Measurements from ENCODE around the gene CLTA.
A peak's percentile ranks its signal among the peaks of the same experiment; 100 is the strongest.

CLTA gene

DNA sequence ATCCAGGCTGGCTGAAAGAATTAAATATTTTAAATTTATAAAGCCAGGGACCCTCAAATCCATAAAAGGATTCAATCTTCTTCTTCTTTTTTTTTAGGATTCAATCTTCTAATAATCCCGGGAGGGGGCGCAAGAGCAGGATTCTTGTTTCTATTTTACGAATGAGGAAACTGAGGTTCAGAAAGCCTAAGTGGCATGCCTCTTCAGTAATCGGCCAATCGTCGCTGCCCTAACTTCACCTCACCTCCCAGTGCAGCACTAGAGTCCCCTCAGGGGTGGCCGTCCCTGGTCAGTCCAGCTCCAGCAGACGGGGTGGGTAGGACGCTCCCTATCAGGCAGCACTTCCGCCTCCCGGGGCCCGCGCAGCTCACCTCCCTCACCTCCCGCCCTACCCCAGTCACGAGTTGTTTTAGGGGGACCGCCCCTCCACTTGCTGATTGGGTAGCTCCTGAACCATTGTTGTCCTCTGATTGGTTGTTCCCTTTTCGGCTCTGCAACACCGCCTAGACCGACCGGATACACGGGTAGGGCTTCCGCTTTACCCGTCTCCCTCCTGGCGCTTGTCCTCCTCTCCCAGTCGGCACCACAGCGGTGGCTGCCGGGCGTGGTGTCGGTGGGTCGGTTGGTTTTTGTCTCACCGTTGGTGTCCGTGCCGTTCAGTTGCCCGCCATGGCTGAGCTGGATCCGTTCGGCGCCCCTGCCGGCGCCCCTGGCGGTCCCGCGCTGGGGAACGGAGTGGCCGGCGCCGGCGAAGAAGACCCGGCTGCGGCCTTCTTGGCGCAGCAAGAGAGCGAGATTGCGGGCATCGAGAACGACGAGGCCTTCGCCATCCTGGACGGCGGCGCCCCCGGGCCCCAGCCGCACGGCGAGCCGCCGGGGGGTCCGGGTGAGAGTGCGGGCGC, at the start of gene CLTA:
Gene CLTA (plus strand): TSS at position 534 of the 902 bp plus-strand sequence. CDS start 136 bp downstream, at position 670.
- DNase-seq, result peak; percentile 98

DNA sequence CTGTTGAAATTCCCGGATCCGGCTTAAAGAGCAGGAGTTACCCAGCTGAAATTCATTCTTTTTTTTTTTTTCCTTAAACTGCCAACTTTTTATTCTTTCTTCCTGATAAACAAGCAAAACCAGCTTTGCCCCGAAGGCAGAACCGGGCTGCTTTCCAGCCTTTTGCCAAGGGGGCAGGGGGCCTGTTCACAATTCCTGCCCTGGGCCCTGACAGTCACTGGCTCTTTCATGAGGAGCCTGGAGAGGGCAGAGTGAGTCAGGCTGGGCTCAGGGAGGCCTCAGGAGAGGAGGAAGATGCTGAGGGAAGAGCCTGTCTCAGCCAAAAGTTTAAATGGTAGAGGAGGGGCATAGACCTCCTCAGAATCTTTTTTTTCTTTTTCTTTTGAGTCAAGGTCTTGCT, 49.4 kb upstream of the CLTA start:
- DNase-seq, result no peak

DNA sequence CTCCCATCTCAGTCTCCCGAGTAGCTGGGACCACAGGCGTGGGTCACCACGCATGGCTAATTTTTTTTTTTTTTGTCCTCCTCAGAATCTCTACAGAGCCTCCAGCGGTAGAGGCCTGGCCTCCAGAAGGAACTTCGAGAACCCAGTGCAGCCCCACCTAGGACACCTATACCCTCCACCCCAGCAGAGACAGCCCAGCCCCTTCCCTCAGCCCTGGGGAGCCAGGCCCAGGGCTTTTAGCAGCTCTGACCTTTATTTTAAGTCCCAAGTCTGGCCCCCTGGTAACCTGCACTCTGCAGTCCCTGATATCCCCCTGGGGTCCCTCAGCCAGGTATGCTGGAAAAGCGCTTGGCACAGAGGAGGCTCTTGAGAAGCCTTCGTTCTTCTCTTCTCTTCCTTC, 49.0 kb upstream of the CLTA start:
- DNase-seq, result no peak

GRCh38 chr9:36142510-36143244, 48.0 kb upstream of the CLTA start:
- DNase-seq, result no peak

- no peak for DNase-seq
Measured at GRCh38 chr9:36143245-36143641, 47.5 kb upstream of the CLTA start.

DNA sequence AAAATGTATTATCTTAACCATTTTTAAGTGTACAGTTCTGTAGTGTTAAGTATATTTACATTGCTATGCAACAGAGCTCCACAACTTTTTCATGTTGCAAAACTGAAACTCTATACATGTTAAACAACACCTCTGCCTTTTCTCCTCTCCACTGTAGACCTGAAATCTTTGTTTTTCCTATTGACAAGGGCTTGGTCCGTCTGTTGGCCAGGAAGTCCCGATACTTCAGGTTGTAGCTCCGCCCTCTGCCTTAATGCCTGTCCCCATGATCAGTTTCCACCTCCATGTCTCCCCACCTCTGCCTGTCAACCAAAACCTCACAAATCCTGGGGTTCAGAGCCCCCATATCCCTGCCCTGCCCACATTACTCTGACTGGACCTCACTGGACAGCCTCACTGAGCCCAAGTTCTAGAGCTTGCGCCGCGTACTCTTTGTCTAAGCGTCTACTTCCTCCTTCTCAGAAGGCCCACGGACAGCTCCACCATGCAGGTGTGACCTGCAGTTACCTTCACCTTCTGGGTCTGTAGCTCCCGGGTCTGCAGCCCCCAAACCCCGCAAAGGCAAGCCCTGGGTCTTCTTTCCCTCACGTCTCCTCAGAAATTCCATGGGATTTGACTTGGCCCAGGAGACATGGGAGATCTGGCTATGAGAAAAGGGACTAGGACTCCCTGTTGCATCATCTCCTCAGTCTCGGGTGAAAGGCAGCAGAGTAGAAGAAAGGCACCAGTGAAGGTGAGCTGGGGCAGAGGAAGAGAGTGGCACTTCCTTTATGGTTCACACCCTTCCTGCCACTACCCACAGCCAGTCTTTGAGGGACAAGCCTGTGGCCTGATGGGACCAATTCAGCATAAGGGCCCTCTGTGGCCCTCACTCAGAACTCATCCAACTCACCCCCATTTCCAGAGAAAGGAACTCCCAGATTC, 46.1 kb upstream of the CLTA start:
- DNase-seq, result no peak

GRCh38 chr9:36145970-36146369, 44.8 kb upstream of the CLTA start:
- no peak for DNase-seq

- DNase-seq, result no peak
Measured at GRCh38 chr9:36146651-36147050, 44.1 kb upstream of the CLTA start.

GRCh38 chr9:36147441-36148175, 43.1 kb upstream of the CLTA start:
- no peak for DNase-seq

DNA sequence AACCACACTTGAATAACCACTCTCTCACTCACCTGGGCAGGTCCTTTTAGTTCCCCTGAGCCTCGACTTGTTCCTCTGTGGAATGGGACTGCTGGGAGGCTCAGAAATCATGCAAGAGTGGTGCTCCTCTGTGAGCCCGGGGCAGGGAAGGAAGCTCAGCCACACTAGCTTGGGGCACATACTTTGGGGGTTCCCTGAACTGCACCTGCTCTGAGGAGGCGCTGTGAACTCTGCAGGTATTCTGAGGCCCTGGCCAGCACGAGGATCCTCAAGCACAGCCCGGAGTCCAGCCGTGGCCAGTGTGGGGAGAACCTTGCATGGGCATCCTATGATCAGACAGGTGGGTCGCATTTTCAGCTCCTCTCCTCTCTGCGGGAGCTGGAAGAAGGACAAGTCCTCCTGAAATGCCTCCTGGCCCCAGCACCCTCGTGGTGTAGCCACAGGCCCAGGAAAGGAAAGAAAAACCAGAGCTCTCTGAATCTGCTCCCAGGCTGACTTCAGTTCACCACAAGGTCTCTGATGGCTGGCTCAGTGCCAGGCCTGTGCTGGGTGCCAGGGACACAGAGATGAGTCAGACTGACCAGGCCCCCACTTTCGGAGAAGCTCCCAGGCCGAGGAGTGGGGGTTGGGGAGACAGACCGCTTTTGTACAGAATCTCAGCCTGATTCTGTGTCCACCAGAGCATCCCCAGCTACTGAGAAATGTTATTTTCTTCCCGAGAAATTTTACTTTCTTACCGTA, 42.2 kb upstream of the CLTA start:
- peak; percentile 88 for DNase-seq

GRCh38 chr9:36149197-36149596, 41.5 kb upstream of the CLTA start:
- no peak for DNase-seq

- peak; percentile 27 for DNase-seq
Measured at GRCh38 chr9:36150574-36151315, 40.0 kb upstream of the CLTA start.

- no peak for DNase-seq
Measured at GRCh38 chr9:36151316-36152210, 39.2 kb upstream of the CLTA start.

- DNase-seq, result no peak
Measured at GRCh38 chr9:36152741-36153438, 37.8 kb upstream of the CLTA start.

DNA sequence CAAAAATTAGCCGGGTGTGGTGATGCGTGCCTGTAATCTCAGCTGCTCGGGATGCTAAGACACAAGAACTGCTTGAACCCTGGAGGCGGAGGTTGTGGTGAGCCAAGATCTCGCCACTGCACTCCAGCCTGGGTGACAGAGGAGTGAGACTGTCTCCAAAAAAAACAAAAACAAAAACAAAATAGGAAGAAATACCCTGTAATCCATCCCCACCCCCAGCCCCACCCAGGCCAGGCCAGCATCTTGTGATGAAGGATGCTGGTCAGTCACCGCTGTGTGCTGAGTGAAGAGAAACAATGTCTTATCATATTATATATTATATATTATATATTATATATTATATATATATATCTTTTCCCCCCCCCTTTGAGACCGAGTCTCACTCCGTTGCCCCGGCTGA, 37.0 kb upstream of the CLTA start:
- DNase-seq, result no peak

- peak; percentile 72 for DNase-seq
Measured at GRCh38 chr9:36154331-36154952, 36.3 kb upstream of the CLTA start.

DNA sequence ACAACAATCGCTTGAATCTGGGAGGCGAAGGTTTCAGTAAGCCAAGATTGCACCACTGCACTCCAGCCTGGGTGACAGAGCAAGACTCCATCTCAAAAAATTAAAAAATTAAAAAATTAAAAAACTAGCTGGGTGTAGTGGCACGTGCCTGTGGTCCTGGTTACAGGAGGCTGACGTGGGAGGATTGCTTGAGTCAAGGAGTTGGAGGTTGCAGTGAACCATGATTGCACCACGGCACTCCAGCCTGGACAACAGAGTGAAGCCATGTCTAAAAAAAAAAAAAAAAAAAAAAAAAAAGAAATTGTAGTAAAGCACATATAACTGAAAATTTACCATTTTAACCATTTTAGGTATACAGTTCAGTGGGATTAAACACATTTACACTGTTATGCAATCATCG, 34.6 kb upstream of the CLTA start:
- no peak for DNase-seq

DNA sequence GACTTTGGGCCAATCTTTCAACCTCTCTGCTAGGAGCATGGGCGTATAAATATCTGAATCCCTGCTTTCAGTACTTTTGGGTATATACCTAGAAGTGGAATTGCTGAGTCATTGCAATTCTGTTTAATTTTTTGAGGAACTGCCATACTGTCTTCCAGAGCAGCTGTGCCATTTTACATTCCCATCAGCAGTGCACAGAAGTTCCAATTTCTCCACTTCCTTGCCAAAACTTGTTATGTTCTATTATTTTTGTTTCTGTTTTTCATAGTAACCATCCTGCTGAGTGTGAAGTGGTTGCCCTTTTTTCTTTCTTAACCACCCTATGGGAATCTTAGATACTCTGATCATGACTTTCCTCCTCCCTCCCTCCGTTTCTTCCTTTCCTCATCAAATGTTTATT, 32.6 kb upstream of the CLTA start:
- DNase-seq, result no peak

GRCh38 chr9:36158917-36159316, 31.8 kb upstream of the CLTA start:
- DNase-seq, result no peak

Data from left hindlimb (tissue), 1 donor.